Measurements from ENCODE around the gene CDH23. TPM values are rescaled to one million over a fixed set of nuclear protein-coding genes. Genes with fewer than 3 reads are reported as not detected.

CDH23 gene
- total and polyA plus RNA-seq, 2 donors (not counting 1 experiment from before 2014, with no cell fraction given) = 0.01 to 0.17 TPM

DNA sequence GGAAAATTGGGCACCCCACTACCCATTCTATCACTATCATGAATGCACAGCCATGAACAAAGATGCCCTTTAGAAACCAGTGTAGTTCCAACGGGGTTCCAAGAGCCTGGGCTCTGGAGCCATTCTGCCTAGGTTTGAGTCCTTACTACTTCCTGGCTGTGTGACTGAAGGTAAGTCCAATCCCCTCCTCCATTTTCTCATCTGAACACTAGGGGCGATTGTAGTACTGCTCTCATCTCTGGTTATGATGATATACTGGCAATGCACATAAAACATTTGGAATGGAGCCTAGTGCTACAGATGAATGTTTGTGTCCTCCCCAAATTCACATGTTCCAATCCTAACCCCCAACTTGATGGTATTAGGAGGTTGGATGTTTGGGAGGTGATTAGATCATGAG lies 28.1 kb upstream of the CDH23 start:
- no peak for TF ChIP-seq EZH2 (IDR thresholded peaks at IDR 0.05; ENCODE audit: low read length, missing control alignments)
- TF ChIP-seq, protein P1, sequence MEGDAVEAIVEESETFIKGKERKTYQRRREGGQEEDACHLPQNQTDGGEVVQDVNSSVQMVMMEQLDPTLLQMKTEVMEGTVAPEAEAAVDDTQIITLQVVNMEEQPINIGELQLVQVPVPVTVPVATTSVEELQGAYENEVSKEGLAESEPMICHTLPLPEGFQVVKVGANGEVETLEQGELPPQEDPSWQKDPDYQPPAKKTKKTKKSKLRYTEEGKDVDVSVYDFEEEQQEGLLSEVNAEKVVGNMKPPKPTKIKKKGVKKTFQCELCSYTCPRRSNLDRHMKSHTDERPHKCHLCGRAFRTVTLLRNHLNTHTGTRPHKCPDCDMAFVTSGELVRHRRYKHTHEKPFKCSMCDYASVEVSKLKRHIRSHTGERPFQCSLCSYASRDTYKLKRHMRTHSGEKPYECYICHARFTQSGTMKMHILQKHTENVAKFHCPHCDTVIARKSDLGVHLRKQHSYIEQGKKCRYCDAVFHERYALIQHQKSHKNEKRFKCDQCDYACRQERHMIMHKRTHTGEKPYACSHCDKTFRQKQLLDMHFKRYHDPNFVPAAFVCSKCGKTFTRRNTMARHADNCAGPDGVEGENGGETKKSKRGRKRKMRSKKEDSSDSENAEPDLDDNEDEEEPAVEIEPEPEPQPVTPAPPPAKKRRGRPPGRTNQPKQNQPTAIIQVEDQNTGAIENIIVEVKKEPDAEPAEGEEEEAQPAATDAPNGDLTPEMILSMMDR (conservative IDR thresholded peaks at IDR 0.05 in 1 of 2, IDR thresholded peaks at IDR 0.05 in 1 of 2; ENCODE audit: low read depth in 1 of 2, low read length in 2 of 2) = no peak
- DNase-seq (ENCODE audit: low read depth in 2 of 2) = no peak

DNA sequence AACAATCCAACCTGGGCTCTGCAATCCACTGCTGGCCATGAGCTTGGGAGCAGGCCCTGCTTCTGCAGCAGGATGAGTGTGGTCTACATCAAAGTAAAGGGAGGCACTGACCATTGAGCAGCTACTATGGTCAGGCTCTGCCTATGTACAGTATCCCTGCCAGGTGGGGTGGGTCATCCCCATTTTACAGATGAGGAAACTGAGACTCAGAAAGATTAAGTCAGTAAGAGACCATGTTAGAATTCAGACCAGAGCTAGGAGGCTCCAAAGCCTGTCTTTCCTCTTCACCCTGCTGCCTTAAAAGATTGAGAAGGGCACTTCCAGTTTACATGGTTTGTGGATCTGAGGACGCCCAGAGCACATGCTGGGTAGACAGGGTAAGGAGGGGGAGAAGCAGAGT lies 27.1 kb upstream of the CDH23 start:
- peaks cover 20% of the 10 kb centered on the region for H3K27me3 ChIP-seq (ENCODE audit: control insufficient read depth, insufficient read depth, low read length)
- H3K4me3 ChIP-seq (replicated peaks in 1 of 4; ENCODE audit: control extremely low read depth in 1 of 4, insufficient read depth in 1 of 4, low read depth in 3 of 4, low read length in 4 of 4) = no peak overlapping the region
- H3K4me2 ChIP-seq (ENCODE audit: extremely low read depth, insufficient read depth, low read length) = no peak overlapping the region
- no peak overlapping the region for H2AFZ ChIP-seq (ENCODE audit: low read length)
- no peaks in the 10 kb centered on the region for H3K36me3 ChIP-seq (ENCODE audit: control insufficient read depth, insufficient read depth, low read length)
- no peak for DNase-seq (ENCODE audit: low read depth in 2 of 2)
- no peaks in the 10 kb centered on the region for H3K4me1 ChIP-seq (ENCODE audit: control insufficient read depth, extremely low read depth, insufficient read depth, low read length)
- H4K20me1 ChIP-seq (ENCODE audit: control insufficient read depth, extremely low read depth, insufficient read depth, low read length) = no peaks in the 10 kb centered on the region
- H3K9me3 ChIP-seq (ENCODE audit: control insufficient read depth, insufficient read depth, low read depth, low read length) = no peaks in the 10 kb centered on the region
- no peak overlapping the region for H3K9ac ChIP-seq (ENCODE audit: insufficient read depth, low read length)
- no peak for TF ChIP-seq EZH2 (IDR thresholded peaks at IDR 0.05; ENCODE audit: low read length, missing control alignments)
- TF ChIP-seq, protein P1 (conservative IDR thresholded peaks at IDR 0.05 in 1 of 2, IDR thresholded peaks at IDR 0.05 in 1 of 2; ENCODE audit: low read depth in 1 of 2, low read length in 2 of 2) = no peak
- H3K27ac ChIP-seq (ENCODE audit: insufficient read depth, low read length) = no peak overlapping the region
- H3K79me2 ChIP-seq (ENCODE audit: control insufficient read depth, insufficient read depth, low read length) = no peaks in the 10 kb centered on the region

More for the DNA sequence above, 28.1 kb upstream of the CDH23 start:
- Histone ChIP-seq H3K79me2 (ENCODE audit: control insufficient read depth, insufficient read depth, low read length) (no peaks in the 10 kb centered on the region), H3K4me1 (ENCODE audit: control insufficient read depth, extremely low read depth, insufficient read depth, low read length) (no peaks in the 10 kb centered on the region), H3K27me3 (ENCODE audit: control insufficient read depth, insufficient read depth, low read length) (peaks cover 18% of the 10 kb centered on the region), H3K9me3 (ENCODE audit: control insufficient read depth, insufficient read depth, low read depth, low read length) (no peaks in the 10 kb centered on the region), H3K27ac (ENCODE audit: insufficient read depth, low read length) (no peak overlapping the region), H4K20me1 (ENCODE audit: control insufficient read depth, extremely low read depth, insufficient read depth, low read length) (no peaks in the 10 kb centered on the region), H3K36me3 (ENCODE audit: control insufficient read depth, insufficient read depth, low read length) (no peaks in the 10 kb centered on the region), H2AFZ (ENCODE audit: low read length) (no peak overlapping the region), H3K4me2 (ENCODE audit: extremely low read depth, insufficient read depth, low read length) (no peak overlapping the region), H3K9ac (ENCODE audit: insufficient read depth, low read length) (no peak overlapping the region), H3K4me3 (replicated peaks in 1 of 4; ENCODE audit: control extremely low read depth in 1 of 4, insufficient read depth in 1 of 4, low read depth in 3 of 4, low read length in 4 of 4) (no peak overlapping the region)

DNA sequence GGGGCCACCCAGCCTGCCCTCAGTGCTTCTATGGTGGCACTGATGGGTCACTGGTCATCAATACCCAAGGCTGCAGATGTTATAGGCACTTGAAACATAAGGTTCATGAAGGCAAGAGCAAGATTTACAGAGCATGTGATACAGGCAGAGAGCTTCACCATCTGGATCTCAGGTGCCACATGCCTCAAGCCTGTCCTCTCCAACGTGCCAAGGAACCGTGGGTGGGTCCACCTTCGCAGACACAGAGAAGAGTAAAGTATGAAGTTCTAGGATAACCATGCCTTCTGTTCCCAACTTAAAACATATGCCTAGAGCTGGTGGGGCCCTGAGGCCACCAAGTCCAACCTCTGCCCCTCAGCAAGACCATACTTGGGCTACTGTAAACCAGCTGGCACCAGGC lies 26.7 kb upstream of the CDH23 start:
- TF ChIP-seq EZH2 (IDR thresholded peaks at IDR 0.05; ENCODE audit: low read length, missing control alignments) = no peak
- TF ChIP-seq, protein P1 (conservative IDR thresholded peaks at IDR 0.05 in 1 of 2, IDR thresholded peaks at IDR 0.05 in 1 of 2; ENCODE audit: low read depth in 1 of 2, low read length in 2 of 2) = no peak
- Histone ChIP-seq H4K20me1 (ENCODE audit: control insufficient read depth, extremely low read depth, insufficient read depth, low read length) (no peaks in the 10 kb centered on the region), H3K9me3 (ENCODE audit: control insufficient read depth, insufficient read depth, low read depth, low read length) (no peaks in the 10 kb centered on the region), H3K79me2 (ENCODE audit: control insufficient read depth, insufficient read depth, low read length) (no peaks in the 10 kb centered on the region), H3K9ac (ENCODE audit: insufficient read depth, low read length) (no peak overlapping the region), H2AFZ (ENCODE audit: low read length) (no peak overlapping the region), H3K27me3 (ENCODE audit: control insufficient read depth, insufficient read depth, low read length) (peaks cover 20% of the 10 kb centered on the region), H3K4me3 (replicated peaks in 1 of 4; ENCODE audit: control extremely low read depth in 1 of 4, insufficient read depth in 1 of 4, low read depth in 3 of 4, low read length in 4 of 4) (no peak overlapping the region), H3K36me3 (ENCODE audit: control insufficient read depth, insufficient read depth, low read length) (no peaks in the 10 kb centered on the region), H3K4me1 (ENCODE audit: control insufficient read depth, extremely low read depth, insufficient read depth, low read length) (no peaks in the 10 kb centered on the region), H3K4me2 (ENCODE audit: extremely low read depth, insufficient read depth, low read length) (no peak overlapping the region), H3K27ac (ENCODE audit: insufficient read depth, low read length) (no peak overlapping the region)
- no peak for DNase-seq (ENCODE audit: low read depth in 2 of 2)

All from fibroblast of lung (primary cell).